DND-41 (cell line): ENCODE data around the gene MC5R.

ENCODE experiments used
- ATAC-seq: fragments of 200-7000 bp; cut with Tn5 transposase; 3 replicates; pipeline ENCODE4 v1.9.1; 2021; ENCODE audit warnings: low read depth; ENCODE audit not compliant: insufficient read depth
- DNase-seq: peaks from one replicate; pipeline ENCODE4 v3.0.0-alpha.2; 2020
- H2AFZ ChIP-seq: 2 replicates; pipeline ENCODE4 v1.6.0; 2012; ENCODE audit warnings: low read depth, low read length
- H3K27ac ChIP-seq: 2 replicates; pipeline ENCODE4 v1.5.1; 2012; ENCODE audit warnings: low read length, inconsistent platforms
- H3K27me3 ChIP-seq: fragments of 200-600 bp; sonication (generic); 2 replicates; pipeline ENCODE4 v1.6.0; 2012; ENCODE audit warnings: low read length, mild to moderate bottlenecking, inconsistent platforms; ENCODE audit not compliant: insufficient read depth, poor library complexity
- H3K36me3 ChIP-seq: 2 replicates; pipeline ENCODE4 v1.5.1; 2012; ENCODE audit warnings: low read length, inconsistent platforms; ENCODE audit not compliant: insufficient read depth
- H3K4me1 ChIP-seq: 2 replicates; pipeline ENCODE4 v1.5.1; 2012; ENCODE audit warnings: mild to moderate bottlenecking, low read length; ENCODE audit not compliant: insufficient read depth
- H3K4me2 ChIP-seq: 2 replicates; pipeline ENCODE4 v1.6.0; 2012; ENCODE audit warnings: mild to moderate bottlenecking, moderate library complexity, low read length, inconsistent platforms; ENCODE audit not compliant: insufficient read depth
- H3K4me3 ChIP-seq, 2 experiments: fragments of 200-600 bp in 1 of 2; shearing (Covaris generic) in 1 of 2; 2 replicates each; pipeline ENCODE4 v1.5.1; 2012 to 2016; ENCODE audit warnings: inconsistent platforms in 2 of 2, low read length in 2 of 2, mild to moderate bottlenecking in 2 of 2, low read depth in 1 of 2, moderate library complexity in 1 of 2
- H3K79me2 ChIP-seq: 2 replicates; pipeline ENCODE4 v1.6.0; 2012; ENCODE audit warnings: low read length, inconsistent platforms; ENCODE audit not compliant: insufficient read depth
- H3K9ac ChIP-seq: 2 replicates; pipeline ENCODE4 v1.6.0; 2012; ENCODE audit warnings: low read depth, mild to moderate bottlenecking, inconsistent platforms, low read length, moderate library complexity
- H3K9me3 ChIP-seq: 2 replicates; pipeline ENCODE4 v1.5.1; 2012; ENCODE audit warnings: low read length, moderate library complexity, mild to moderate bottlenecking, inconsistent platforms; ENCODE audit not compliant: insufficient read depth, severe bottlenecking
- H4K20me1 ChIP-seq: 2 replicates; pipeline ENCODE4 v1.6.0; 2012; ENCODE audit warnings: low read length; ENCODE audit not compliant: insufficient read depth
- EZH2 ChIP-seq: IDR thresholded peaks from 3 replicates; pipeline ENCODE4 v1.6.1; 2012; ENCODE audit warnings: borderline replicate concordance, low read depth, mild to moderate bottlenecking, moderate library complexity, low read length, inconsistent platforms; ENCODE audit not compliant: severe bottlenecking
- TF ChIP-seq, protein P1 (sequence below): IDR thresholded peaks from 2 replicates; pipeline ENCODE4 v1.5.1; 2012; ENCODE audit warnings: borderline replicate concordance, low read length, moderate library complexity, mild to moderate bottlenecking; ENCODE audit not compliant: poor library complexity, severe bottlenecking; ENCODE audit errors: extremely low read depth

The MC5R gene

DNA sequence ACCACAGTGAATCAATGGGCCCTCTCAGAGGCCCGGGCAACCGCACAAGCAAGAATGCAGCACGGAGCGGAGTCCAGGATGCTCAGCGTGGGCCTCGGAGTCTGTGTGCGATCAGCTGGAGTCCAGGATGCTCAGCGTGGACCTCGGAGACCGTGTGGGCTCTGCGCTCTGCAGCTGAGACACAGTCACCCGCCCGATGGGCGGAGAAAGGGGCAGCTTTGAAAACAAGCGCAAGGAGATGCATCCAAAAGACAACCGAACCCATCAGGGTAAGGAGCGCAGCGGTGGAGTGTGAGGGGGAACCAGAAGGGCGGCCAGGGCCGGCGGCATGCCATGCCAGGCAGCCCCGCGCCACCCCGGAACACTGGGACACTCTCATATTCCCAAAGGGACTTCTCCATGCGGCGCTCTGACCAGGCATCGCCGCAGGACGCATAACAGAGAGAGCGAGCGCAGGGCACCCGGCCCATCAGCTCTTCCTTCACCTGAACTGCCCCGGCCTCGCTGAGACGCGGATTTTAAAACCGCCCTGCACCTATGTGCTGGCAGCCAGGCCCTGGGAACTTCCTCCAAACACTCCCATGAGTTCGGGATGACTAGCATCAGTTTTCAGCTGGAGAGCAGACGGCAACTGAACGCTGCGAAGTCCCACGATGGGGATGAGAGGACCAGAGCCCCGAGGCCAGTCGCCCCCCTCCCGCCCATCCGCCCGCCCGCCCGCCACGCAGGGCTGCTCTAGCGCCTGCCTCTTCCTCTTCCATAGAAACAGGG lies 44.7 kb downstream of the MC5R start:
- ATAC-seq (no peak), DNase-seq (no peak)
- no peaks in the 10 kb centered on the region for H3K4me1 ChIP-seq
- H3K27me3 ChIP-seq = no peaks in the 10 kb centered on the region
- no peak overlapping the region for H3K27ac ChIP-seq
- H3K79me2 ChIP-seq = no peaks in the 10 kb centered on the region
- no peaks in the 10 kb centered on the region for H3K36me3 ChIP-seq
- no peak overlapping the region for H3K9ac ChIP-seq
- no peak overlapping the region for H2AFZ ChIP-seq
- no peak overlapping the region for H3K4me2 ChIP-seq
- H3K9me3 ChIP-seq = no peaks in the 10 kb centered on the region
- TF ChIP-seq, protein P1, sequence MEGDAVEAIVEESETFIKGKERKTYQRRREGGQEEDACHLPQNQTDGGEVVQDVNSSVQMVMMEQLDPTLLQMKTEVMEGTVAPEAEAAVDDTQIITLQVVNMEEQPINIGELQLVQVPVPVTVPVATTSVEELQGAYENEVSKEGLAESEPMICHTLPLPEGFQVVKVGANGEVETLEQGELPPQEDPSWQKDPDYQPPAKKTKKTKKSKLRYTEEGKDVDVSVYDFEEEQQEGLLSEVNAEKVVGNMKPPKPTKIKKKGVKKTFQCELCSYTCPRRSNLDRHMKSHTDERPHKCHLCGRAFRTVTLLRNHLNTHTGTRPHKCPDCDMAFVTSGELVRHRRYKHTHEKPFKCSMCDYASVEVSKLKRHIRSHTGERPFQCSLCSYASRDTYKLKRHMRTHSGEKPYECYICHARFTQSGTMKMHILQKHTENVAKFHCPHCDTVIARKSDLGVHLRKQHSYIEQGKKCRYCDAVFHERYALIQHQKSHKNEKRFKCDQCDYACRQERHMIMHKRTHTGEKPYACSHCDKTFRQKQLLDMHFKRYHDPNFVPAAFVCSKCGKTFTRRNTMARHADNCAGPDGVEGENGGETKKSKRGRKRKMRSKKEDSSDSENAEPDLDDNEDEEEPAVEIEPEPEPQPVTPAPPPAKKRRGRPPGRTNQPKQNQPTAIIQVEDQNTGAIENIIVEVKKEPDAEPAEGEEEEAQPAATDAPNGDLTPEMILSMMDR = no peak
- TF ChIP-seq EZH2 = no peak
- H3K4me3 ChIP-seq = no peak overlapping the region
- H4K20me1 ChIP-seq = no peaks in the 10 kb centered on the region

DNA sequence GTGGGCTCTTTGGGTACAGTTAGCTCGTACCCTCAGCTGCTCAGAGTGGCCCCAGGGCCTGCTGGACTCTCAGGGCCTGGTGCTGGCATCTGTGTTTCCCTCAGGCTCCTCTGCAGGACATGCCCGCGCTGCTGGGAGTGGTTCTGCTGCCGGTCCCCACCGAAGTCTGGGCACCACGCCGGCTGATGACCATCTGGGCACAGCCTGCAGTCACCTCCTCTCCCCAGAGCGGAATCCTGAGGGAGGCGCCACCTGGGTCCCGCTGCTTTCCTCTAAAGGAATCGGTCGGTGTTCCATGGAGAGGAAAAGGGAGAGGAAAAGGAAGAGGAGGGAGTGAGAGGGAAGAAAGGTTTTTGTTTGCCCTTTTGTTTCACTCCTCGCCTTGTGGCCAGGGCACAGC lies 47.8 kb downstream of the MC5R start:
- no peak for TF ChIP-seq EZH2
- TF ChIP-seq, protein P1 = no peak
- Histone ChIP-seq H3K36me3 (no peaks in the 10 kb centered on the region), H3K79me2 (no peaks in the 10 kb centered on the region), H3K27me3 (no peaks in the 10 kb centered on the region), H3K27ac (no peak overlapping the region), H3K9me3 (no peaks in the 10 kb centered on the region), H3K4me1 (no peaks in the 10 kb centered on the region), H2AFZ (no peak overlapping the region), H4K20me1 (no peaks in the 10 kb centered on the region), H3K4me2 (no peak overlapping the region), H3K4me3 (no peak overlapping the region), H3K9ac (no peak overlapping the region)
- DNase-seq = no peak
- ATAC-seq = no peak

DNA sequence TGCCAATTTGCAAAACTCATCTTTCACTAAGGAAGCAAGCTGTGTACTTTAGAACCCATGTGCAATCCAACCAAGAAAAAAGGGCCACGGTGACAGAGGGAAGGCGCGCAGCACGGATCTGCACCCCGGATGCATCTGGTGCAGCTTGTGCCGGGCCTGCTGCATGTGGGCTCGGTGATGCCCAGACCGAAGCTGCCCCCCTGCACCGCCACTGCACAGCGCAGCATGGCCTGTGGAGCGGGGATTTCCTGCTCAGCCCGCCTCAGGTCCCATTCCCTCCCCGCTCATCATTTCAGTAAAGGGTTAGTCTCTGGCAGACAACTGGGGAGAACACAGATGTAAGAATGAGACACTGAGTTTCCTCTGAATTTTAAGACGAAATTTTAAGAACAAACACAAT lies 48.4 kb downstream of the MC5R start:
- H3K27me3 ChIP-seq = no peaks in the 10 kb centered on the region

More for the DNA sequence above, 48.4 kb downstream of the MC5R start:
- no peaks in the 10 kb centered on the region for H4K20me1 ChIP-seq
- no peak overlapping the region for H3K9ac ChIP-seq
- no peak overlapping the region for H3K27ac ChIP-seq
- no peak overlapping the region for H3K4me3 ChIP-seq
- DNase-seq (no peak), ATAC-seq (no peak)
- no peaks in the 10 kb centered on the region for H3K9me3 ChIP-seq
- H3K4me1 ChIP-seq = no peaks in the 10 kb centered on the region
- no peaks in the 10 kb centered on the region for H3K36me3 ChIP-seq
- no peak overlapping the region for H2AFZ ChIP-seq
- H3K4me2 ChIP-seq = no peak overlapping the region
- no peaks in the 10 kb centered on the region for H3K79me2 ChIP-seq
- TF ChIP-seq, protein P1 = no peak
